GM21619 (cell line): ENCODE measurements around the gene GTF2I.
"Not testable (repeated sequence)": the region's sequence is repeated elsewhere in the genome, so short reads cannot be mapped to it uniquely, and the experiment has no call there.

Experiments used
- ATAC-seq: cut with Tn5 transposase; IDR thresholded peaks from one replicate; pipeline ENCODE4 v1.9.1; 2021; ENCODE audit not compliant: unreplicated experiment

Gene GTF2I

GRCh38 chr7:74657692-74658177 is at the start of gene GTF2I:
TSS of gene GTF2I (plus strand) at chr7:74657718. CDS start at chr7:74689129, 31,411 bp downstream.
- peak; percentile 6 for ATAC-seq

- ATAC-seq = no peak
These were observed 45.3 kb upstream of the GTF2I start for GRCh38 chr7:74612015-74612829.

- ATAC-seq = no peak
These were observed 41.4 kb upstream of the GTF2I start for GRCh38 chr7:74615933-74616780.

GRCh38 chr7:74617180-74617744 is 40.3 kb upstream of the GTF2I start:
- no peak for ATAC-seq

- no peak for ATAC-seq
These were observed 38.2 kb upstream of the GTF2I start for GRCh38 chr7:74619235-74619860.

- ATAC-seq = no peak
These were observed 35.2 kb upstream of the GTF2I start for GRCh38 chr7:74622228-74622749.

- no peak for ATAC-seq
These were observed 34.4 kb upstream of the GTF2I start for GRCh38 chr7:74623135-74623534.

GRCh38 chr7:74625446-74625845 is 32.1 kb upstream of the GTF2I start:
- no peak for ATAC-seq

GRCh38 chr7:74627661-74628411 is 29.7 kb upstream of the GTF2I start:
- ATAC-seq = no peak

- no peak for ATAC-seq
These were observed 25.0 kb upstream of the GTF2I start for GRCh38 chr7:74632505-74632904.

- ATAC-seq = no peak
These were observed 24.0 kb upstream of the GTF2I start for GRCh38 chr7:74633451-74633921.

GRCh38 chr7:74637745-74638144 is 19.8 kb upstream of the GTF2I start:
- ATAC-seq = no peak

- peak; percentile 75 for ATAC-seq
These were observed 7.5 kb upstream of the GTF2I start for GRCh38 chr7:74650055-74650454.

GRCh38 chr7:74650493-74651132 is 6.9 kb upstream of the GTF2I start:
- ATAC-seq = peak; percentile 49

- not testable (repeated sequence) for ATAC-seq
These were observed 6.4 kb upstream of the GTF2I start for GRCh38 chr7:74651133-74651504.

- no peak for ATAC-seq
These were observed 3.8 kb upstream of the GTF2I start for GRCh38 chr7:74653686-74654181.

GRCh38 chr7:74654811-74655210 is 2.7 kb upstream of the GTF2I start:
- ATAC-seq = no peak

GRCh38 chr7:74655324-74655723 is 2.2 kb upstream of the GTF2I start:
- no peak for ATAC-seq

GRCh38 chr7:74655768-74656440 is 1.6 kb upstream of the GTF2I start:
- ATAC-seq = no peak
